Duodenal mucosa (tissue), 2 donors: Measurements from ENCODE around the gene UBTF.

Source experiments
- H3K27ac ChIP-seq: one replicate; pipeline ENCODE4 v1.7.0; 2013; ENCODE audit warnings: low read depth, low read length
- H3K27me3 ChIP-seq, 2 donors: one replicate each; pipeline ENCODE4 v1.7.0; 2013; ENCODE audit warnings: low read length in 2 of 2, control low read depth in 1 of 2; ENCODE audit not compliant: insufficient read depth in 2 of 2, control insufficient read depth in 1 of 2
- H3K36me3 ChIP-seq, 2 donors: one replicate each; pipeline ENCODE4 v1.7.0; 2013; ENCODE audit warnings: low read length in 2 of 2, control low read depth in 1 of 2; ENCODE audit not compliant: insufficient read depth in 2 of 2, control insufficient read depth in 1 of 2
- H3K4me1 ChIP-seq, 2 donors: one replicate each; pipeline ENCODE4 v1.7.0; 2013; ENCODE audit warnings: low read length in 2 of 2, control low read depth in 1 of 2; ENCODE audit not compliant: insufficient read depth in 2 of 2, control insufficient read depth in 1 of 2
- H3K4me3 ChIP-seq, 2 donors: one replicate each; pipeline ENCODE4 v1.7.0; 2013; ENCODE audit warnings: low read length in 2 of 2, low read depth in 1 of 2
- H3K9ac ChIP-seq, 2 donors: one replicate each; pipeline ENCODE4 v1.7.0; 2013; ENCODE audit warnings: low read length in 2 of 2, low read depth in 1 of 2
- H3K9me3 ChIP-seq, 2 donors: one replicate each; pipeline ENCODE4 v1.7.0; 2013; ENCODE audit warnings: low read length in 2 of 2, control low read depth in 1 of 2; ENCODE audit not compliant: control insufficient read depth in 1 of 2

UBTF gene

GRCh38 chr17:44219616-44220212 lies at the start of gene UBTF:
UBTF (minus strand) TSS chr17:44219675; CDS start chr17:44218229, 1,446 bp downstream.
- Histone ChIP-seq H3K4me1 (peaks cover 44 to 48% of the 10 kb centered on the region in 2 donors), H3K4me3 (peak within 1 kb of the TSS; percentile 69 to 83), H3K27me3 (no peaks in the 10 kb centered on the region), H3K9ac (peak within 1 kb of the TSS; percentile 82 to 85), H3K9me3 (no peaks in the 10 kb centered on the region), H3K27ac (peak within 1 kb of the TSS; percentile 93), H3K36me3 (peaks cover 22 to 23% of the 10 kb centered on the region in 2 donors)

GRCh38 chr17:44268709-44269534 lies 49.4 kb upstream of the UBTF start:
- Histone ChIP-seq H3K27ac (no peak overlapping the region), H3K4me3 (no peak overlapping the region), H3K36me3 (no peaks in the 10 kb centered on the region), H3K9me3 (no peaks in the 10 kb centered on the region), H3K9ac (no peak overlapping the region), H3K27me3 (peaks cover 0 to 3% of the 10 kb centered on the region in 2 donors), H3K4me1 (no peaks in the 10 kb centered on the region)

GRCh38 chr17:44267818-44268490 lies 48.5 kb upstream of the UBTF start, which contains the start of gene SLC4A1:
SLC4A1 (minus strand) TSS chr17:44268135; CDS start chr17:44262866, 5,269 bp downstream.
- Histone ChIP-seq H3K9me3 (no peaks in the 10 kb centered on the region), H3K4me3 (no peak within 1 kb of the TSS), H3K9ac (no peak within 1 kb of the TSS), H3K4me1 (no peaks in the 10 kb centered on the region), H3K27me3 (peaks cover 0 to 3% of the 10 kb centered on the region in 2 donors), H3K27ac (no peak within 1 kb of the TSS), H3K36me3 (no peaks in the 10 kb centered on the region)

- H3K4me1 ChIP-seq, result no peaks in the 10 kb centered on the region
- H3K4me3 ChIP-seq, result no peak overlapping the region
- peaks cover 0 to under 1% of the 10 kb centered on the region in 2 donors for H3K27me3 ChIP-seq
- no peaks in the 10 kb centered on the region for H3K9me3 ChIP-seq
- no peak overlapping the region for H3K9ac ChIP-seq
- no peaks in the 10 kb centered on the region for H3K36me3 ChIP-seq
- no peak overlapping the region for H3K27ac ChIP-seq
Measured at GRCh38 chr17:44267165-44267455, 47.6 kb upstream of the UBTF start.

GRCh38 chr17:44266402-44267164 lies 47.1 kb upstream of the UBTF start:
- H3K36me3 ChIP-seq, result no peaks in the 10 kb centered on the region
- H3K27me3 ChIP-seq, result no peaks in the 10 kb centered on the region
- no peaks in the 10 kb centered on the region for H3K9me3 ChIP-seq
- no peak overlapping the region for H3K4me3 ChIP-seq
- no peaks in the 10 kb centered on the region for H3K4me1 ChIP-seq
- H3K9ac ChIP-seq, result no peak overlapping the region
- H3K27ac ChIP-seq, result no peak overlapping the region

- Histone ChIP-seq H3K4me1 (no peaks in the 10 kb centered on the region), H3K27ac (no peak overlapping the region), H3K9me3 (no peaks in the 10 kb centered on the region), H3K36me3 (no peaks in the 10 kb centered on the region), H3K4me3 (no peak overlapping the region), H3K27me3 (no peaks in the 10 kb centered on the region), H3K9ac (no peak overlapping the region)
Measured at GRCh38 chr17:44263345-44263902, 43.9 kb upstream of the UBTF start.

- H3K4me1 ChIP-seq, result no peaks in the 10 kb centered on the region
- H3K27me3 ChIP-seq, result no peaks in the 10 kb centered on the region
- H3K9me3 ChIP-seq, result no peaks in the 10 kb centered on the region
- no peak overlapping the region for H3K27ac ChIP-seq
- H3K4me3 ChIP-seq, result no peak overlapping the region
- H3K9ac ChIP-seq, result no peak overlapping the region
- H3K36me3 ChIP-seq, result no peaks in the 10 kb centered on the region
Measured at GRCh38 chr17:44262654-44263225, 43.3 kb upstream of the UBTF start.

- no peaks in the 10 kb centered on the region for H3K4me1 ChIP-seq
- H3K27ac ChIP-seq, result no peak overlapping the region
- no peak overlapping the region for H3K4me3 ChIP-seq
- no peaks in the 10 kb centered on the region for H3K27me3 ChIP-seq
- no peaks in the 10 kb centered on the region for H3K36me3 ChIP-seq
- no peaks in the 10 kb centered on the region for H3K9me3 ChIP-seq
- no peak overlapping the region for H3K9ac ChIP-seq
Measured at GRCh38 chr17:44260296-44260695, 40.8 kb upstream of the UBTF start.

- H3K4me1 ChIP-seq, result no peaks in the 10 kb centered on the region
- H3K4me3 ChIP-seq, result no peak overlapping the region
- H3K9me3 ChIP-seq, result no peaks in the 10 kb centered on the region
- no peaks in the 10 kb centered on the region for H3K36me3 ChIP-seq
- no peaks in the 10 kb centered on the region for H3K27me3 ChIP-seq
- no peak overlapping the region for H3K27ac ChIP-seq
- H3K9ac ChIP-seq, result no peak overlapping the region
Measured at GRCh38 chr17:44258811-44259351, 39.4 kb upstream of the UBTF start.
